Caco-2 (cell line): Measurements from ENCODE around the gene ST6GALNAC3. TPM values are rescaled to one million over a fixed set of nuclear protein-coding genes. Genes with fewer than 3 reads are reported as not detected.

ENCODE experiments used
- BruUV-seq: library from RNA; stranded (reverse); fragments of 400-500 nt; replicated peaks from 2 replicates; lab custom pipeline; 2021; lab: Mats Ljungman, UMichigan
- CTCF ChIA-PET: fragments of 300-600 bp; sonication (Branson Sonifier 250); formaldehyde crosslinking; loops from one replicate; lab custom pipeline; 2022; ENCODE audit warnings: antibody characterized with exemption; lab: Charles Lee
- POLR2A ChIA-PET: fragments of 300-600 bp; sonication (Branson Sonifier 250); formaldehyde crosslinking; loops from one replicate; lab custom pipeline; 2022; ENCODE audit warnings: antibody characterized with exemption; lab: Charles Lee
- DNase-seq, 2 experiments: peaks; one replicate each; pipeline versions ENCODE4 v3.0.0 to v3.0.0-alpha.2; 2020 to 2022
- H3K27me3 ChIP-seq: replicated peaks from 2 replicates; pipeline ENCODE4 v1.6.0; 2011; ENCODE audit warnings: low read length; ENCODE audit not compliant: control insufficient read depth, insufficient read depth
- H3K36me3 ChIP-seq: 2 replicates; pipeline ENCODE4 v1.5.1; 2011; ENCODE audit warnings: low read length; ENCODE audit not compliant: control insufficient read depth, insufficient read depth
- H3K4me1 ChIP-seq: fragments of 250-450 bp; sonication (Bioruptor Pico); 2 replicates; pipeline ENCODE4 v1.5.1; 2020; ENCODE audit warnings: mild to moderate bottlenecking
- H3K4me3 ChIP-seq: 2 replicates; pipeline ENCODE4 v1.5.1; 2011; ENCODE audit warnings: low read depth, mild to moderate bottlenecking, control low read depth, low read length
- H3K9me3 ChIP-seq: fragments of 250-450 bp; sonication (Bioruptor Pico); 2 replicates; pipeline ENCODE4 v1.5.1; 2020; ENCODE audit warnings: mild to moderate bottlenecking, moderate library complexity
- H3K27ac Mint-ChIP-seq: one replicate; pipeline ENCODE4 v1.8.0; 2022; ENCODE audit warnings: mixed read lengths; ENCODE audit not compliant: unreplicated experiment
- H3K27me3 Mint-ChIP-seq: one replicate; pipeline ENCODE4 v1.8.0; 2022; ENCODE audit warnings: mixed read lengths; ENCODE audit not compliant: insufficient read depth, unreplicated experiment
- H3K36me3 Mint-ChIP-seq: one replicate; pipeline ENCODE4 v1.8.0; 2022; ENCODE audit warnings: mild to moderate bottlenecking, mixed read lengths; ENCODE audit not compliant: insufficient read depth, unreplicated experiment
- H3K4me1 Mint-ChIP-seq: one replicate; pipeline ENCODE4 v1.8.0; 2022; ENCODE audit warnings: low read depth, mixed read lengths; ENCODE audit not compliant: unreplicated experiment
- H3K4me3 Mint-ChIP-seq: one replicate; pipeline ENCODE4 v1.8.0; 2022; ENCODE audit warnings: mild to moderate bottlenecking, moderate library complexity, mixed read lengths; ENCODE audit not compliant: unreplicated experiment
- H3K9me3 Mint-ChIP-seq: one replicate; pipeline ENCODE4 v1.8.0; 2022; ENCODE audit warnings: mixed read lengths; ENCODE audit not compliant: unreplicated experiment
- CTCF ChIP-seq, 2 experiments: fragments of 200-600 bp in 1 of 2; IDR thresholded peaks; 1 replicate in 1 of 2; 2 replicates in 1 of 2; pipeline versions ENCODE4 v1.5.1 to v1.8.0; 2011 to 2022; ENCODE audit warnings: antibody characterized with exemption in 1 of 2, control low read depth in 1 of 2, inconsistent platforms in 1 of 2, low read depth in 1 of 2, low read length in 1 of 2, mild to moderate bottlenecking in 1 of 2, moderate library complexity in 1 of 2; ENCODE audit not compliant: insufficient read depth in 1 of 2, severe bottlenecking in 1 of 2, unreplicated experiment in 1 of 2
- intact Hi-C: fragments of 100-400 bp; cut with micrococcal nuclease; formaldehyde crosslinking; loops from one replicate; pipeline ENCODE4 v1.10.0; 2022; ENCODE audit not compliant: unreplicated experiment
- total RNA-seq: library from RNA; stranded (reverse); gene quantifications from 2 replicates; pipeline ENCODE4 v1.2.3, GENCODE V29; 2022

The ST6GALNAC3 gene
- total RNA-seq, 1 experiment from 2014 or later: 16.0 TPM

- no peak overlapping the region for H3K27ac Mint-ChIP-seq
- CTCF ChIA-PET: no interaction called here
These were observed 179.8 kb downstream of the ST6GALNAC3 start for GRCh38 chr1:76254104-76255030.

GRCh38 chr1:76256289-76257223 lies 182.0 kb downstream of the ST6GALNAC3 start:
- intact Hi-C loops: no loop called here
- no peaks in the 10 kb centered on the region for H3K36me3 ChIP-seq
- POLR2A ChIA-PET: no interaction called here
- CTCF ChIA-PET: no interaction called here
- no peak overlapping the region for H3K4me3 ChIP-seq
- no peak overlapping the region for H3K27ac Mint-ChIP-seq
- no peak overlapping the region for H3K4me3 Mint-ChIP-seq
- H3K27me3 ChIP-seq: no peaks in the 10 kb centered on the region
- H3K27me3 Mint-ChIP-seq: no peaks in the 10 kb centered on the region
- H3K4me1 ChIP-seq: no peaks in the 10 kb centered on the region
- no peaks in the 10 kb centered on the region for H3K9me3 ChIP-seq
- no TSS peak for BruUV-seq
- no peak for DNase-seq
- no peaks in the 10 kb centered on the region for H3K4me1 Mint-ChIP-seq
- H3K36me3 Mint-ChIP-seq: no peaks in the 10 kb centered on the region
- no peaks in the 10 kb centered on the region for H3K9me3 Mint-ChIP-seq
- TF ChIP-seq CTCF (IDR thresholded peaks at IDR 0.05; ENCODE audit: insufficient read depth in 1 of 2, low read depth in 1 of 2, low read length in 1 of 2, severe bottlenecking in 1 of 2, unreplicated experiment in 1 of 2): no peak

More at GRCh38 chr1:76254104-76255030, 179.8 kb downstream of the ST6GALNAC3 start:
- no peak for TF ChIP-seq CTCF (IDR thresholded peaks at IDR 0.05; ENCODE audit: insufficient read depth in 1 of 2, low read depth in 1 of 2, low read length in 1 of 2, severe bottlenecking in 1 of 2, unreplicated experiment in 1 of 2)
- no peaks in the 10 kb centered on the region for H3K9me3 Mint-ChIP-seq
- no peak for DNase-seq
- Histone ChIP-seq H3K27me3 (no peaks in the 10 kb centered on the region), H3K36me3 (no peaks in the 10 kb centered on the region), H3K4me3 (no peak overlapping the region), H3K9me3 (no peaks in the 10 kb centered on the region), H3K4me1 (no peaks in the 10 kb centered on the region)
- POLR2A ChIA-PET: no interaction called here
- no peaks in the 10 kb centered on the region for H3K4me1 Mint-ChIP-seq
- no peaks in the 10 kb centered on the region for H3K27me3 Mint-ChIP-seq
- intact Hi-C loops: no loop called here
- no TSS peak for BruUV-seq
- H3K36me3 Mint-ChIP-seq: no peaks in the 10 kb centered on the region
- no peak overlapping the region for H3K4me3 Mint-ChIP-seq

GRCh38 chr1:76257823-76258222 lies 183.3 kb downstream of the ST6GALNAC3 start:
- Histone ChIP-seq H3K4me1 (no peaks in the 10 kb centered on the region), H3K9me3 (no peaks in the 10 kb centered on the region), H3K4me3 (no peak overlapping the region), H3K36me3 (no peaks in the 10 kb centered on the region), H3K27me3 (no peaks in the 10 kb centered on the region)
- Mint-ChIP-seq H3K4me1 (no peaks in the 10 kb centered on the region), H3K27me3 (no peaks in the 10 kb centered on the region), H3K27ac (no peak overlapping the region), H3K9me3 (no peaks in the 10 kb centered on the region), H3K36me3 (no peaks in the 10 kb centered on the region), H3K4me3 (no peak overlapping the region)
- no TSS peak for BruUV-seq
- intact Hi-C loops: no loop called here
- ChIA-PET POLR2A (no interaction called here), CTCF (no interaction called here)
- DNase-seq: no peak
- TF ChIP-seq CTCF (IDR thresholded peaks at IDR 0.05; ENCODE audit: insufficient read depth in 1 of 2, low read depth in 1 of 2, low read length in 1 of 2, severe bottlenecking in 1 of 2, unreplicated experiment in 1 of 2): no peak
